HepG2 (cell line): Measurements from ENCODE around the gene ADAT3. TPM values are rescaled to one million over a fixed set of nuclear protein-coding genes. Genes with fewer than 3 reads are reported as not detected.

ENCODE experiments used
- ATAC-seq: fragments of 200-7000 bp; cut with Tn5 transposase; 3 replicates; pipeline ENCODE4 v1.9.1; 2020; ENCODE audit warnings: mild to moderate bottlenecking, moderate library complexity
- BruUV-seq: library from RNA; stranded (reverse); fragments of 400-500 nt; replicated peaks from 2 replicates; lab custom pipeline; 2021; lab: Mats Ljungman, UMichigan
- CTCF ChIA-PET: fragments of 300-600 bp; formaldehyde crosslinking; extraction: SDS; loops from one replicate; lab custom pipeline; 2021; ENCODE audit warnings: low total read pairs, inconsistent platforms, low intra/inter-chr PET ratio; lab: Yijun Ruan, JAX
- POLR2A ChIA-PET: fragments of 350-600 bp; sonication (Branson Sonifier 250); formaldehyde crosslinking; loops from one replicate; lab custom pipeline; 2020; ENCODE audit warnings: antibody characterized with exemption, inconsistent platforms; lab: Yijun Ruan, JAX
- DNase-seq: peaks from one replicate; pipeline ENCODE4 v3.0.0-alpha.2; 2015; ENCODE audit warnings: low spot score
- FAIRE-seq: peaks from 3 replicates; lab custom pipeline; 2011; peaks lifted over from hg19 to GRCh38; lab: Jason Lieb, UNC
- H2AFZ ChIP-seq: one replicate; pipeline ENCODE4 v1.6.1; 2011; ENCODE audit warnings: low read length, inconsistent platforms
- H3K27ac ChIP-seq: fragments of 300-600 bp; 3 replicates; pipeline ENCODE4 v1.8.0; 2011; ENCODE audit warnings: mixed run types, mild to moderate bottlenecking, mixed read lengths, low read length, inconsistent platforms; ENCODE audit not compliant: insufficient read depth; ENCODE audit errors: extremely low read length
- H3K27me3 ChIP-seq, 2 experiments: fragments of 200-600 bp in 1 of 2; 2 replicates in 1 of 2; 3 replicates in 1 of 2; pipeline versions ENCODE4 v1.6.0 to v1.8.0; 2011; ENCODE audit warnings: low read length in 2 of 2, mild to moderate bottlenecking in 2 of 2, moderate library complexity in 2 of 2, inconsistent platforms in 1 of 2; ENCODE audit not compliant: insufficient read depth in 2 of 2, control insufficient read depth in 1 of 2
- H3K36me3 ChIP-seq, 2 experiments: fragments of 200-600 bp in 1 of 2; replicated peaks in 1 of 2; 2 replicates in 1 of 2; 3 replicates in 1 of 2; pipeline versions ENCODE4 v1.5.1 to v1.8.0; 2011; ENCODE audit warnings: low read length in 2 of 2, inconsistent platforms in 1 of 2; ENCODE audit not compliant: insufficient read depth in 2 of 2, control insufficient read depth in 1 of 2
- H3K4me1 ChIP-seq: 2 replicates; pipeline ENCODE4 v1.5.1; 2012; ENCODE audit warnings: low read length, inconsistent platforms; ENCODE audit not compliant: insufficient read depth
- H3K4me2 ChIP-seq: 2 replicates; pipeline ENCODE4 v1.6.0; 2011; ENCODE audit warnings: low read depth, low read length, inconsistent platforms
- H3K4me3 ChIP-seq, 3 experiments: fragments of 200-600 bp in 1 of 3; sonication (generic), shearing (Covaris generic) in 1 of 3; replicated peaks in 1 of 3; 2 replicates each; pipeline ENCODE4 v1.5.1; 2011 to 2016; ENCODE audit warnings: low read length in 3 of 3, inconsistent platforms in 2 of 3, low read depth in 2 of 3, mild to moderate bottlenecking in 2 of 3, control low read depth in 1 of 3, mixed read lengths in 1 of 3; ENCODE audit not compliant: insufficient read depth in 1 of 3
- H3K79me2 ChIP-seq: one replicate; pipeline ENCODE4 v1.6.1; 2011; ENCODE audit warnings: low read length, inconsistent platforms; ENCODE audit not compliant: insufficient read depth
- H3K9ac ChIP-seq: 2 replicates; pipeline ENCODE4 v1.6.0; 2011; ENCODE audit warnings: mild to moderate bottlenecking, low read depth, low read length, inconsistent platforms; ENCODE audit not compliant: insufficient read depth
- H3K9me3 ChIP-seq: 2 replicates; pipeline ENCODE4 v1.5.1; 2012; ENCODE audit warnings: mild to moderate bottlenecking, low read length
- H4K20me1 ChIP-seq: 2 replicates; pipeline ENCODE4 v1.6.0; 2011; ENCODE audit warnings: inconsistent platforms, mild to moderate bottlenecking, low read length, moderate library complexity; ENCODE audit not compliant: insufficient read depth
- ATM ChIP-seq: fragments of 450-650 bp; IDR thresholded peaks from 2 replicates; pipeline ENCODE4 v1.7.1; 2017; ENCODE audit warnings: mild to moderate bottlenecking, borderline replicate concordance
- BCL3 ChIP-seq: sonication (generic); formaldehyde crosslinking; IDR thresholded peaks from 2 replicates; pipeline ENCODE4 v1.5.1; 2020; ENCODE audit warnings: mild to moderate bottlenecking, missing genetic modification reagents, moderate library complexity
- CEBPG ChIP-seq: IDR thresholded peaks from 2 replicates; pipeline ENCODE4 v1.6.1; 2016
- KMT2A ChIP-seq: sonication (generic); formaldehyde crosslinking; IDR thresholded peaks from 2 replicates; pipeline ENCODE4 v1.4.0; 2020; ENCODE audit warnings: missing genetic modification reagents
- MAX ChIP-seq: IDR thresholded peaks from 2 replicates; pipeline ENCODE4 v1.6.1; 2012; ENCODE audit warnings: inconsistent platforms
- NFE2L2 ChIP-seq: fragments of 150-350 bp; IDR thresholded peaks from 2 replicates; pipeline ENCODE4 v1.6.1; 2014; ENCODE audit warnings: low read length
- NR2C2 ChIP-seq: sonication (generic); formaldehyde crosslinking; IDR thresholded peaks from 2 replicates; pipeline ENCODE4 v1.4.0; 2020; ENCODE audit warnings: missing genetic modification reagents, mild to moderate bottlenecking, moderate library complexity, borderline replicate concordance
- ONECUT2 ChIP-seq: sonication (generic); formaldehyde crosslinking; IDR thresholded peaks from 2 replicates; pipeline ENCODE4 v1.4.0; 2020; ENCODE audit warnings: missing genetic modification reagents
- PCBP1 ChIP-seq: fragments of 200-400 bp; formaldehyde crosslinking; IDR thresholded peaks from 2 replicates; pipeline ENCODE4 v1.6.1; 2017; ENCODE audit warnings: mild to moderate bottlenecking, low read depth, low read length, borderline replicate concordance
- RXRA ChIP-seq: sonication (generic); formaldehyde crosslinking; IDR thresholded peaks from 2 replicates; pipeline ENCODE4 v1.5.1; 2020; ENCODE audit warnings: missing genetic modification reagents
- SAP130 ChIP-seq: IDR thresholded peaks from 2 replicates; pipeline ENCODE4 v1.6.1; 2016; ENCODE audit warnings: low read depth
- SMARCE1 ChIP-seq: fragments of 450-650 bp; IDR thresholded peaks from 2 replicates; pipeline ENCODE4 v1.6.1; 2017; ENCODE audit warnings: borderline replicate concordance
- SRF ChIP-seq: IDR thresholded peaks from 2 replicates; pipeline ENCODE4 v1.6.1; 2011; ENCODE audit warnings: mild to moderate bottlenecking, low read depth, low read length, moderate library complexity
- ZFP37 ChIP-seq: sonication (generic); formaldehyde crosslinking; IDR thresholded peaks from 2 replicates; pipeline ENCODE4 v1.4.0; 2020; ENCODE audit warnings: missing genetic modification reagents, borderline replicate concordance
- ZNF431 ChIP-seq: sonication (generic); formaldehyde crosslinking; IDR thresholded peaks from 2 replicates; pipeline ENCODE4 v1.9.0; 2022; ENCODE audit warnings: missing genetic modification reagents, low read depth, mild to moderate bottlenecking, borderline replicate concordance
- ZNF557 ChIP-seq: sonication (generic); formaldehyde crosslinking; IDR thresholded peaks from 2 replicates; pipeline ENCODE4 v1.4.0; 2020; ENCODE audit warnings: missing genetic modification reagents
- ZNF605 ChIP-seq: sonication (generic); formaldehyde crosslinking; IDR thresholded peaks from 2 replicates; pipeline ENCODE4 v1.8.0; 2022; ENCODE audit warnings: mild to moderate bottlenecking, missing genetic modification reagents
- ZNF644 ChIP-seq: IDR thresholded peaks from 2 replicates; pipeline ENCODE4 v1.6.1; 2016; ENCODE audit warnings: low read depth
- ZNF674 ChIP-seq: sonication (generic); formaldehyde crosslinking; IDR thresholded peaks from 2 replicates; pipeline ENCODE4 v1.5.0; 2020; ENCODE audit warnings: low read depth, mild to moderate bottlenecking, missing genetic modification reagents
- ZNF782 ChIP-seq: sonication (generic); formaldehyde crosslinking; IDR thresholded peaks from 2 replicates; pipeline ENCODE4 v1.4.0; 2020; ENCODE audit warnings: missing genetic modification reagents, mild to moderate bottlenecking, borderline replicate concordance
- ZNF788 ChIP-seq: sonication (generic); formaldehyde crosslinking; IDR thresholded peaks from 2 replicates; pipeline ENCODE4 v1.5.0; 2020; ENCODE audit warnings: mild to moderate bottlenecking, missing genetic modification reagents, borderline replicate concordance
- ZNF879 ChIP-seq: sonication (generic); formaldehyde crosslinking; IDR thresholded peaks from 2 replicates; pipeline ENCODE4 v1.8.1; 2023; ENCODE audit warnings: missing genetic modification reagents
- WGBS: methylation state at CpG from one replicate; pipeline ENCODE4 v1.1.6; 2017; ENCODE audit warnings: low lambda C conversion rate; 5-methylcytosine and 5-hydroxymethylcytosine counted together
- in situ Hi-C: cut with HindIII; loops from 2 replicates; pipeline ENCODE4 v1.10.0; 2017; ENCODE audit warnings: low pct_unique_long_range_greater_than_20kb; ENCODE audit not compliant: extremely low pct_ligation_motif_present
- intact Hi-C: fragments of 100-400 bp; cut with micrococcal nuclease; formaldehyde crosslinking; loops from one replicate; pipeline ENCODE4 v1.10.0; 2022; ENCODE audit not compliant: unreplicated experiment
- polyA plus RNA-seq, 8 experiments: library from polyadenylated mRNA; depleted of rRNA in 3 of 8; stranded (reverse) in 7 of 8; unstranded in 1 of 8; fragments of >200 nt; fragmentation: Illumina TruSeq in 4 of 8; extraction: Trizol in 4 of 8; gene quantifications; 2 replicates each; pipeline versions ENCODE4 v1.2.1 to v1.2.3, GENCODE V29; 2011 to 2016; ENCODE audit warnings: low read depth in 4 of 8, missing spikeins in 1 of 8, mixed read lengths in 1 of 8; ENCODE audit not compliant: insufficient read depth in 1 of 8
- total RNA-seq, 5 experiments: library from RNA; depleted of rRNA; stranded (reverse); fragments of >200 nt; fragmentation: Illumina TruSeq; extraction: Trizol; gene quantifications; 2 replicates each; pipeline ENCODE4 v1.2.3, GENCODE V29; 2016; ENCODE audit warnings: low read depth in 1 of 5
- TF ChIP-seq, protein P1 (sequence below): sonication (generic); formaldehyde crosslinking; IDR thresholded peaks from 2 replicates; pipeline ENCODE4 v1.4.0; 2020; ENCODE audit warnings: mild to moderate bottlenecking, missing genetic modification reagents
- TF ChIP-seq, protein P2 (sequence below): sonication (generic); formaldehyde crosslinking; IDR thresholded peaks from 2 replicates; pipeline ENCODE4 v1.4.0; 2020; ENCODE audit warnings: missing genetic modification reagents

ADAT3 gene
- total and polyA plus RNA-seq, 2 of the 13 experiments (the other 11 are each of a cell fraction or from before 2014, with no cell fraction given), result 0.95 to 3.5 TPM

DNA sequence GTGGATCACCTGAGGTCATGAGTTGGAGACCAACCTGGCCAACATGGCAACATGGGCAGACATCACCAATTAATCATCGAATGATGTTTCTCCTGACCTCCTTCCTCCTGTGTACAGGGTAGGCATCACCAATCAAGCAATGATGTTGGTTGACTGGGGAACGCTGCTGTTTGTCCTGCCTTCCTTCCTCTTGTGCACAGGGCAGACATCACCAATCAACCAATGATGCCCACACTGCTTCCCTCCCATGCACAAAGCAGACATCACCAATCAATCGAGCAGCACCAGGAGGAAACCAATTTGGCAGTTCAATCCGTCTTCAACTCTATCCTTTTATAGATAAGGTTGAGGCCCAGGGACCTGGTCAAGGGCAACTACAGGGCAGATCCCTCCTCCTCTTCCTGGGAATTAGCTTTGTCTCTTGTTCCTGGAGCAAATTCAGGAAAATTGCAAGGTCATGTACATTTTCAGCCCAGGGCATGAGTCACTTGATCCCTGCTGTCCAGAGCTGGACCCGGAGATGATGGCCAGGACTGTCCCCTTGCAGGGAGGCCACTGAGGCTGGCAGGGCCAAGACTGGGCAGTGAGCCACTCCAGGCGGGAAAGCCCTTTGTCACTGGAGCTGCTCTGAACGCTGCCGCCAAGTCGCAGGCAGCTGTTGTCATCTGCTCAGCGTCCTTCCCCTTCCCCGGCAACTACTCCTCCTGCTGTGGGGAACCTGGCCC is 30.4 kb downstream of the ADAT3 start:
- Histone ChIP-seq H3K9ac (no peak overlapping the region), H2AFZ (no peak overlapping the region), H4K20me1 (no peaks in the 10 kb centered on the region), H3K4me2 (peak overlapping the region; percentile 57), H3K27ac (peak overlapping the region; percentile 16), H3K27me3 (no peaks in the 10 kb centered on the region), H3K79me2 (no peaks in the 10 kb centered on the region), H3K4me3 (peak overlapping the region in 1 of 3 experiments; percentile 51; a peak in 2 of 6 replicates), H3K36me3 (no peaks in the 10 kb centered on the region), H3K4me1 (peaks cover 38% of the 10 kb centered on the region), H3K9me3 (no peaks in the 10 kb centered on the region; the same call in 1 of the 2 replicates)
- in situ Hi-C loops (loop anchor here (10.0 kb wide), 1 partner anchor 129 kb away; no protein-coding TSS in a partner anchor), intact Hi-C loops (no loop called here)
- BruUV-seq, result no TSS peak
- ATAC-seq, result peak; percentile 59
- ChIA-PET POLR2A (interaction anchor here (0.6 to 1.4 kb wide), 3 partner anchors 39 to 359 kb away, joined by 3 read pairs; no protein-coding TSS in a partner anchor), CTCF (no interaction called here)
- peak; percentile 62 for DNase-seq
- WGBS, result 9% methylated on average over 4 of the region's 11 CpGs
- FAIRE-seq, result peak; percentile 68
- no peak for TF ChIP-seq RXRA (CRISPR knock-in tag)
- no peak for TF ChIP-seq ATM
- no peak for TF ChIP-seq ZNF879
- no peak for TF ChIP-seq ZNF788
- no peak for TF ChIP-seq ZNF674 (CRISPR knock-in tag)
- TF ChIP-seq SRF, result peak; percentile 90
- TF ChIP-seq ZNF644 (CRISPR knock-in tag), result no peak
- 0 out of 2 replicates have a peak, but pooled peaks have one; percentile 7 for TF ChIP-seq CEBPG (CRISPR knock-in tag)
- TF ChIP-seq BCL3 (CRISPR knock-in tag), result 0 out of 2 replicates have a peak, but pooled peaks have one; percentile 23
- no peak for TF ChIP-seq SMARCE1
- TF ChIP-seq KMT2A (CRISPR knock-in tag), result 0 out of 2 replicates have a peak, but pooled peaks have one; percentile 18
- TF ChIP-seq ZNF605 (CRISPR knock-in tag), result 0 out of 2 replicates have a peak, but pooled peaks have one; percentile 43
- no peak for TF ChIP-seq ZNF557
- peak; percentile 69 for TF ChIP-seq SAP130 (CRISPR knock-in tag)
- no peak for TF ChIP-seq ZNF782
- TF ChIP-seq, protein P1, sequence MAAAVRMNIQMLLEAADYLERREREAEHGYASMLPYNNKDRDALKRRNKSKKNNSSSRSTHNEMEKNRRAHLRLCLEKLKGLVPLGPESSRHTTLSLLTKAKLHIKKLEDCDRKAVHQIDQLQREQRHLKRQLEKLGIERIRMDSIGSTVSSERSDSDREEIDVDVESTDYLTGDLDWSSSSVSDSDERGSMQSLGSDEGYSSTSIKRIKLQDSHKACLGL (CRISPR knock-in tag), result 0 out of 2 replicates have a peak, but pooled peaks have one; percentile 27
- peak; percentile 15; the same call in 1 of the 2 replicates for TF ChIP-seq MAX
- no peak for TF ChIP-seq ZNF431 (CRISPR knock-in tag)
- TF ChIP-seq ONECUT2, result no peak
- TF ChIP-seq ZFP37 (CRISPR knock-in tag), result no peak
- TF ChIP-seq PCBP1, result no peak
- TF ChIP-seq NFE2L2, result 0 out of 2 replicates have a peak, but pooled peaks have one; percentile 31
- TF ChIP-seq NR2C2 (CRISPR knock-in tag), result no peak
- TF ChIP-seq, protein P2, sequence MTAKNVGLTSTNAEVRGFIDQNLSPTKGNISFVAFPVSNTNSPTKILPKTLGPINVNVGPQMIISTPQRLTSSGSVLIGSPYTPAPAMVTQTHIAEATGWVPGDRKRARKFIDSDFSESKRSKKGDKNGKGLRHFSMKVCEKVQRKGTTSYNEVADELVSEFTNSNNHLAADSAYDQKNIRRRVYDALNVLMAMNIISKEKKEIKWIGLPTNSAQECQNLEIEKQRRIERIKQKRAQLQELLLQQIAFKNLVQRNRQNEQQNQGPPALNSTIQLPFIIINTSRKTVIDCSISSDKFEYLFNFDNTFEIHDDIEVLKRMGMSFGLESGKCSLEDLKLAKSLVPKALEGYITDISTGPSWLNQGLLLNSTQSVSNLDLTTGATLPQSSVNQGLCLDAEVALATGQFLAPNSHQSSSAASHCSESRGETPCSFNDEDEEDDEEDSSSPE (CRISPR knock-in tag), result 0 out of 2 replicates have a peak, but pooled peaks have one; percentile 38
